GM15510 (cell line): ENCODE measurements around the gene CRIM1.

ENCODE experiments used
- POLR2A ChIP-seq: IDR thresholded peaks from 3 replicates; pipeline ENCODE4 v1.6.1; 2011; ENCODE audit warnings: borderline replicate concordance; ENCODE audit not compliant: insufficient read length; ENCODE audit errors: extremely low read depth

CRIM1 gene

GRCh38 chr2:36360063-36360462, 4.5 kb downstream of the CRIM1 start:
- TF ChIP-seq POLR2A: no peak

- no peak for TF ChIP-seq POLR2A
Observed at GRCh38 chr2:36360834-36361233, 5.3 kb downstream of the CRIM1 start.

GRCh38 chr2:36361396-36361795, 5.8 kb downstream of the CRIM1 start:
- no peak for TF ChIP-seq POLR2A

- no peak for TF ChIP-seq POLR2A
Observed at GRCh38 chr2:36362291-36362690, 6.7 kb downstream of the CRIM1 start.

- TF ChIP-seq POLR2A: no peak
Observed at GRCh38 chr2:36366491-36367120, 11.0 kb downstream of the CRIM1 start.

GRCh38 chr2:36367486-36367885, 11.9 kb downstream of the CRIM1 start:
- no peak for TF ChIP-seq POLR2A

GRCh38 chr2:36367895-36368353, 12.3 kb downstream of the CRIM1 start:
- no peak for TF ChIP-seq POLR2A

GRCh38 chr2:36368438-36368837, 12.9 kb downstream of the CRIM1 start:
- no peak for TF ChIP-seq POLR2A

- no peak for TF ChIP-seq POLR2A
Observed at GRCh38 chr2:36369163-36369562, 13.6 kb downstream of the CRIM1 start.

- TF ChIP-seq POLR2A: no peak
Observed at GRCh38 chr2:36369716-36370115, 14.1 kb downstream of the CRIM1 start.

GRCh38 chr2:36370281-36370680, 14.7 kb downstream of the CRIM1 start:
- no peak for TF ChIP-seq POLR2A

- no peak for TF ChIP-seq POLR2A
Observed at GRCh38 chr2:36371070-36371874, 15.7 kb downstream of the CRIM1 start.

- TF ChIP-seq POLR2A: no peak
Observed at GRCh38 chr2:36371928-36372391, 16.4 kb downstream of the CRIM1 start.

- no peak for TF ChIP-seq POLR2A
Observed at GRCh38 chr2:36373149-36373926, 17.8 kb downstream of the CRIM1 start.

- no peak for TF ChIP-seq POLR2A
Observed at GRCh38 chr2:36374585-36374984, 19.0 kb downstream of the CRIM1 start.
